H1 (cell line): Measurements from ENCODE around the gene CACNA2D4.

Source experiments
- CBX5 ChIP-seq: fragments of 300-800, 300-1000 bp; sonication (generic); IDR thresholded peaks from 2 replicates; pipeline ENCODE4 v1.7.1; 2016; ENCODE audit warnings: antibody characterized with exemption, low read length, low read depth
- EZH2 ChIP-seq: fragments of 200-600 bp; sonication (generic); IDR thresholded peaks from 2 replicates; pipeline ENCODE4 v1.7.1; 2012; ENCODE audit warnings: low read depth, mild to moderate bottlenecking, moderate library complexity, low read length, inconsistent platforms; ENCODE audit not compliant: severe bottlenecking
- KDM5A ChIP-seq: fragments of 200-600 bp; IDR thresholded peaks from 2 replicates; pipeline ENCODE4 v1.7.1; 2012; ENCODE audit warnings: mild to moderate bottlenecking, low read length, inconsistent platforms, mixed read lengths
- MAX ChIP-seq: IDR thresholded peaks from 2 replicates; pipeline ENCODE4 v1.6.1; 2012; ENCODE audit warnings: inconsistent platforms
- POLR2A ChIP-seq, 2 experiments: IDR thresholded peaks; 1 replicate in 1 of 2; 2 replicates in 1 of 2; pipeline ENCODE4 v1.6.1; 2011; ENCODE audit warnings: low read depth in 2 of 2, low read length in 2 of 2, mild to moderate bottlenecking in 2 of 2; ENCODE audit errors: control extremely low read depth in 1 of 2
- POLR2AphosphoS5 ChIP-seq: IDR thresholded peaks from 2 replicates; pipeline ENCODE4 v1.6.1; 2011; ENCODE audit warnings: low read depth, low read length
- RXRA ChIP-seq: IDR thresholded peaks from 2 replicates; pipeline ENCODE4 v1.6.1; 2011; ENCODE audit warnings: low read depth, mild to moderate bottlenecking, low read length, moderate library complexity; ENCODE audit not compliant: insufficient read depth

DNA sequence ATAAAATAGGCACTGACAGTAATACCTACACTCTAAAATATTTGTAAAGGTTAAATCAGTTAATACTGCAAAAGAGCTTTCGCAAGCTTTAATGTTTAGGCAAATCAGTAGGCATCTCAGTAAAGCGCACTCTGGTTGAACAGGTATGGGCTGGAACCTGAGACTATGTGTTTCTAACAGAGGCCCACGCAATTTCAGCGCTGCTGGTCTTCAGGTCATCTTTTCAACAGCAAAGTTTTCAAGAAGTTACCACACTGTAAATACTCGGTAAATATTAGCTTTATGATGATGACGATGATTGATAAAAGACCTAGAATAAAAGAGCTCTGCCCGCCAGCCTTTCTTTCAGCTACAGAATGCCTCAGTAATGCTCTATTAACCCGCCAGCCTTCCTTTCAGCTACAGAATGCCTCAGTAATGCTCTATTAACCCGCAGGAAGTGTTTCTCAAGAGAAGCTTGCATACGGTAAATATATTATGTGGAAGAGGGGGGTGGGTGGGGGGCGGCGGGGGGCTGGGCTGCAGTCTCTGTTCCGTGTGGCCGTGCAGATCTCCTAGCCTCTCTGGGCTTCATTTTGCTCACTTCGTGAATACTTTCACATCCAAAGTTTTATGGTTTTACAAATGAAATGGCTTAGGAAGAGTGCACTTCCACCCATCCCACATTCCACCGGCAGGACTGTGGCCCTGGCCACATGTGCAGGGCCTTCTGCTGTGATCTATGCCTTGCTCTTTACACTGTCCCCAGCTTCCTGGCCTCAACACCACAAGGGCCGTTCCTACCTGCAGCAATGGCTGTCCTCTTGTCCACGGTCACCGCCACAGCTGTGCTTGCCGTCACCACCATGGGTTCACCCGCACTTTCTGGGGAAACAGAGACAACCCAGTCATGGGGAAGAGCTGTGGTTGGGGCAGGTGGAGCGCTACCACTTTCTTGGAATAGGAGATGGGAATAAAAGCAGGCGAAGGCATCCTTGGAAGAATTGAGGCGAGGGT, 78.2 kb downstream of the CACNA2D4 start:
- TF ChIP-seq POLR2AphosphoS5 (no peak), CBX5 (no peak), POLR2A (IDR thresholded peaks at IDR 0.05; ENCODE audit: control extremely low read depth in 1 of 2, low read depth in 2 of 2, low read length in 2 of 2) (no peak), EZH2 (no peak), MAX (no peak), RXRA (no peak), KDM5A (no peak)
